Mucosa of descending colon (tissue), 3 donors: ENCODE results near the gene ALKBH7. TPM values are rescaled to one million over a fixed set of nuclear protein-coding genes. Genes with fewer than 3 reads are reported as not detected.

Experiments used
- ATAC-seq: fragments of 200-7000 bp; cut with Tn5 transposase; one replicate; pipeline ENCODE4 v1.9.1; 2020; ENCODE audit warnings: mild to moderate bottlenecking, moderate library complexity
- DNase-seq, 3 donors: peaks; one replicate each; pipeline ENCODE4 v3.0.0-alpha.2; 2020
- H3K36me3 ChIP-seq: fragments of 200-600 bp; one replicate; pipeline ENCODE4 v1.8.0; 2021; ENCODE audit warnings: low read depth, mild to moderate bottlenecking
- H3K4me1 ChIP-seq: fragments of 200-600 bp; one replicate; pipeline ENCODE4 v1.8.0; 2021; ENCODE audit warnings: low read depth, mild to moderate bottlenecking
- H3K4me3 ChIP-seq: fragments of 200-600 bp; one replicate; pipeline ENCODE4 v1.8.0; 2021; ENCODE audit warnings: mild to moderate bottlenecking
- H3K9me3 ChIP-seq: fragments of 200-600 bp; one replicate; pipeline ENCODE4 v1.8.0; 2021; ENCODE audit warnings: mild to moderate bottlenecking
- intact Hi-C, 2 donors: fragments of 100-400 bp; cut with DNase I in 1 of 2; cut with micrococcal nuclease in 1 of 2; formaldehyde crosslinking; loops; one replicate each; pipeline versions ENCODE4 v1.11.0 to v1.11.1; 2022; cut with DNase I, micrococcal nuclease
- total RNA-seq, 3 donors: library from RNA; stranded (reverse); fragmentation: NEBNext Ultra II Directional in 2 of 3; extraction: Animal tissue kit (Norgen Biotek cat#: 25700) in 2 of 3; gene quantifications; one replicate each; pipeline versions ENCODE4 v1.2.1 to v1.2.4, GENCODE V29; 2021 to 2023
- TF ChIP-seq, protein P1 (sequence below): fragments of 200-600 bp; IDR thresholded peaks from one replicate; pipeline ENCODE4 v1.8.0; 2022; ENCODE audit warnings: antibody characterized with exemption, mild to moderate bottlenecking
- donor health status: DM: no; HTN: no; CAD: no; lungs with moderate emphysema.
- donor health status: DM: no; HTN: no; CAD: no.
- donor health status: DM: no; HTN: yes; CAD: no.

The ALKBH7 gene
- total RNA-seq, 3 donors from 2014 or later, result 87.5 to 173 (median 110) TPM

- TF ChIP-seq, protein P1, sequence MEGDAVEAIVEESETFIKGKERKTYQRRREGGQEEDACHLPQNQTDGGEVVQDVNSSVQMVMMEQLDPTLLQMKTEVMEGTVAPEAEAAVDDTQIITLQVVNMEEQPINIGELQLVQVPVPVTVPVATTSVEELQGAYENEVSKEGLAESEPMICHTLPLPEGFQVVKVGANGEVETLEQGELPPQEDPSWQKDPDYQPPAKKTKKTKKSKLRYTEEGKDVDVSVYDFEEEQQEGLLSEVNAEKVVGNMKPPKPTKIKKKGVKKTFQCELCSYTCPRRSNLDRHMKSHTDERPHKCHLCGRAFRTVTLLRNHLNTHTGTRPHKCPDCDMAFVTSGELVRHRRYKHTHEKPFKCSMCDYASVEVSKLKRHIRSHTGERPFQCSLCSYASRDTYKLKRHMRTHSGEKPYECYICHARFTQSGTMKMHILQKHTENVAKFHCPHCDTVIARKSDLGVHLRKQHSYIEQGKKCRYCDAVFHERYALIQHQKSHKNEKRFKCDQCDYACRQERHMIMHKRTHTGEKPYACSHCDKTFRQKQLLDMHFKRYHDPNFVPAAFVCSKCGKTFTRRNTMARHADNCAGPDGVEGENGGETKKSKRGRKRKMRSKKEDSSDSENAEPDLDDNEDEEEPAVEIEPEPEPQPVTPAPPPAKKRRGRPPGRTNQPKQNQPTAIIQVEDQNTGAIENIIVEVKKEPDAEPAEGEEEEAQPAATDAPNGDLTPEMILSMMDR, result no peak
- H3K4me1 ChIP-seq, result peaks cover 5% of the 10 kb centered on the region
- no peak overlapping the region for H3K4me3 ChIP-seq
- intact Hi-C loops, result no loop called here
- H3K9me3 ChIP-seq, result no peaks in the 10 kb centered on the region
- DNase-seq (peak in 2 of 3 donors; percentile 38 to 47), ATAC-seq (peak; percentile 62)
- peaks cover 30% of the 10 kb centered on the region for H3K36me3 ChIP-seq
These were observed 45.3 kb downstream of the ALKBH7 start for GRCh38 chr19:6417713-6418561.

- Histone ChIP-seq H3K4me1 (peaks cover 9% of the 10 kb centered on the region), H3K36me3 (peaks cover 30% of the 10 kb centered on the region), H3K4me3 (no peak overlapping the region), H3K9me3 (no peaks in the 10 kb centered on the region)
- DNase-seq (no peak), ATAC-seq (peak; percentile 61)
- intact Hi-C loops, result no loop called here
- TF ChIP-seq, protein P1, result no peak
These were observed 46.0 kb downstream of the ALKBH7 start for GRCh38 chr19:6418562-6418932.

- no peaks in the 10 kb centered on the region for H3K9me3 ChIP-seq
- H3K36me3 ChIP-seq, result peaks cover 26% of the 10 kb centered on the region
- TF ChIP-seq, protein P1, result no peak
- ATAC-seq (no peak), DNase-seq (no peak)
- no peak overlapping the region for H3K4me3 ChIP-seq
- peaks cover 19% of the 10 kb centered on the region for H3K4me1 ChIP-seq
- intact Hi-C loops, result no loop called here
These were observed 48.8 kb downstream of the ALKBH7 start for GRCh38 chr19:6421075-6422014.

DNA sequence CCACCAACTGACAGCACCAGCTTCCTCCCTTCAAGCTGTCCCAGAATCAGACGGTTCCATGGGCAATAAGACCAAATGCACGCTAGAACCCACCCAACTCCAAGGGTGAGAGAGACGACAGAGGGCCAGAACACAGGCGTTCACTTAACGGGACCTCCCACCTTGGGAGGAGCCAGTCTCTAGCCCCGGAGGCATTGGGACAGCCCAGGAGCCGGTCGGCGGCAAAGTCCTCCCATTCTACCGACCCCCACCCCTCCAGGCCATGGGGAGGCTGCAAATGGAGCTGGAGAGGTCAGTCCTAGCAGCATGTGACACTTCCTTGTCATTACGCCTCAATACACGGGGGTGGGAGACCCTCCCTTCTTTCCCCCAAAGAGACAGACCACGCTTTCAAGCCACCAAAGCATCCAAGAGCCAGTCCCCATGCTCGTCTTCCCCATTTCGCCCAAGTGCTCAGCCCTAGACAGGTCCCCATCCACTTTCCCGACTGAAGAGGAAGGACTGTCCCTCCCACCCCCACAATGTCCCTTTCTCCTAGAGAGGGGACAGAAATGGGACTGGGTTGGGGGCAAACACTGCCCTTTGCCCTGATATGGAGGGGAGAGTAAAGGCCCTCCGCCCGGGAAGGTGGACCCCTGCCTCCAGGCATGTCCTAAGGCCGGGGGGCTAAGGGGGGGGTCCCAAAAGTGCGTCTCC lies 51.1 kb downstream of the ALKBH7 start:
- H3K4me3 ChIP-seq, result peak overlapping the region; percentile 61
- DNase-seq (peak in 2 of 3 donors; percentile 41 to 51), ATAC-seq (no peak)
- peaks cover 12% of the 10 kb centered on the region for H3K36me3 ChIP-seq
- intact Hi-C loops, result no loop called here
- TF ChIP-seq, protein P1, result no peak
- H3K9me3 ChIP-seq, result no peaks in the 10 kb centered on the region
- peaks cover 19% of the 10 kb centered on the region for H3K4me1 ChIP-seq

DNA sequence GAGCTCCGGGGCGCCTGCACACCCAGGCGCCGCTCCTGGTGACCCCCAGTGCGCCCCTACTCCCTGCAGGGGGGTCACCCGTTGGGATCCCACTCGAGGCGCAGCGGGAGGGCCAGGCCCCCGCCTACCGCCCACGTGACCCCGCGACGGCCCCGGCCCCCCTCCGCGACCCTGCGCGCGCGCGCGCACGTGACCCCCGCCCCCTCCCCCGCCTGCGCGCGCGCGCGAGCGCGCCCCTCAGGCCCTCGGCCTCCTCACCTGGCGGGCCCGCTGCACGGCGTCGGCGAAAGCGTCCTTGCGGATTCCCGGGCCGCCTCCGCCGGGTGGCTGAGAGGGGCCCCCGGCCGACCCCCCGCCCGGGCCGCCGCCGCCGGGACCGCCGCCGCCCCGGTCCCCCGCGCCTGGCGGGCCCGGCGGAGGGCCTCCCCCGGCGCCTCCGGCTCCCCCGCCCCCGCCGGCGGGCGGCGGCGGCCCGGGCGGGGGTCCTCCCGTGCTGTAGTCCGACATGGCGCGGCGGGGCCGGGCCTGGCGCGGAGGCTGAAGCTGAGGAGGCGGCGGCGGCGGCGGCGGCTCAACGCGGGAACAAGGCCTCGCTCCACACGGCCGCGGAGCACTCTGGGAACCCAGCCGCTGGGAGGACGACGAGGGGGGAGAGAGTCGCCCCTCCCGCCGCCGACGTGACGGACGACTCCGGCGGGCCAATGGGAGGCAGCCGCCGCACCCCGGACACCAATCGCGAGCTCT lies 51.8 kb downstream of the ALKBH7 start, which contains the start of gene KHSRP:
Gene KHSRP, minus strand, starts transcription at position 617 of the 744 bp plus-strand sequence. Its CDS starts 110 bp downstream, at position 507.
- H3K4me1 ChIP-seq, result peaks cover 19% of the 10 kb centered on the region
- TF ChIP-seq, protein P1, result no peak
- no peaks in the 10 kb centered on the region for H3K9me3 ChIP-seq
- peak within 1 kb of the TSS; percentile 61 for H3K4me3 ChIP-seq
- intact Hi-C loops, result no loop called here
- DNase-seq (peak in 1 of 3 donors; percentile 61), ATAC-seq (no peak)
- peaks cover 12% of the 10 kb centered on the region for H3K36me3 ChIP-seq
